Measurements from ENCODE around the gene PPIF. TPM values are rescaled to one million over a fixed set of nuclear protein-coding genes. Genes with fewer than 3 reads are reported as not detected.

PPIF gene
- total and polyA plus RNA-seq, 2 of the 13 experiments (the other 11 are each of a cell fraction or from before 2014, with no cell fraction given), result 147 to 157 TPM

GRCh38 chr10:79379512-79380124 lies 32.3 kb downstream of the PPIF start (continued):
- TF ChIP-seq ZNF142 (CRISPR knock-in tag; IDR thresholded peaks at IDR 0.05) (0 out of 2 replicates have a peak, but pooled peaks have one; percentile 48), POLR2G (IDR thresholded peaks at IDR 0.05; ENCODE audit: low read depth, low read length) (peak; percentile 30; the same call in 1 of the 2 replicates), ARNTL (CRISPR knock-in tag; IDR thresholded peaks at IDR 0.05) (0 out of 2 replicates have a peak, but pooled peaks have one; percentile 18), HOMEZ (CRISPR knock-in tag; IDR thresholded peaks at IDR 0.05; ENCODE audit: low read depth) (no peak), EP300 (IDR thresholded peaks at IDR 0.05; ENCODE audit: low read depth in 2 of 2, low read length in 2 of 2) (no peak), EP300 (CRISPR knock-in tag; IDR thresholded peaks at IDR 0.05; ENCODE audit: borderline replicate concordance) (no peak), ZNF451 (CRISPR knock-in tag; IDR thresholded peaks at IDR 0.05) (no peak)
- TF ChIP-seq, protein P1, sequence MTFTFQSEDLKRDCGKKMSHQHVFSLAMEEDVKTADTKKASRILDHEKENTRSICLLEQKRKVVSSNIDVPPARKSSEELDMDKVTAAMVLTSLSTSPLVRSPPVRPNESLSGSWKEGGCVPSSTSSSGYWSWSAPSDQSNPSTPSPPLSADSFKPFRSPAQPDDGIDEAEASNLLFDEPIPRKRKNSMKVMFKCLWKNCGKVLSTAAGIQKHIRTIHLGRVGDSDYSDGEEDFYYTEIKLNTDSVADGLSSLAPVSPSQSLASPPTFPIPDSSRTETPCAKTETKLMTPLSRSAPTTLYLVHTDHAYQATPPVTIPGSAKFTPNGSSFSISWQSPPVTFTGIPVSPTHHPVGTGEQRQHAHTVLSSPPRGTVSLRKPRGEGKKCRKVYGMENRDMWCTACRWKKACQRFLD (CRISPR knock-in tag; IDR thresholded peaks at IDR 0.05; ENCODE audit: borderline replicate concordance), result no peak; the same call in 1 of the 2 replicates
- TF ChIP-seq, protein P2, sequence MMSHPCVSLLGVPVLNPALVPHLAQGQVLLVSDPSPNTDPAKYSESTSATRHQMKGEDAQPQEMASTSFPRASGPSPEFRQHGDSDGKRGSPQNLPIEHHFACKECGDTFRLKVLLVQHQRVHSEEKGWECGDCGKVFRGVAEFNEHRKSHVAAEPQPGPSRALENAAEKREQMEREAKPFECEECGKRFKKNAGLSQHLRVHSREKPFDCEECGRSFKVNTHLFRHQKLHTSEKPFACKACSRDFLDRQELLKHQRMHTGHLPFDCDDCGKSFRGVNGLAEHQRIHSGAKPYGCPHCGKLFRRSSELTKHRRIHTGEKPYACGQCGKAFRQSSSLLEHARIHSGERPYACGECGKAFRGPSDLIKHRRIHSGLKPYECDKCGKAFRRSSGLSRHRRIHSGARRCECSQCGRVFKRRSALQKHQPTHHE (CRISPR knock-in tag; IDR thresholded peaks at IDR 0.05; ENCODE audit: borderline replicate concordance), result no peak
- TF ChIP-seq, protein P3, sequence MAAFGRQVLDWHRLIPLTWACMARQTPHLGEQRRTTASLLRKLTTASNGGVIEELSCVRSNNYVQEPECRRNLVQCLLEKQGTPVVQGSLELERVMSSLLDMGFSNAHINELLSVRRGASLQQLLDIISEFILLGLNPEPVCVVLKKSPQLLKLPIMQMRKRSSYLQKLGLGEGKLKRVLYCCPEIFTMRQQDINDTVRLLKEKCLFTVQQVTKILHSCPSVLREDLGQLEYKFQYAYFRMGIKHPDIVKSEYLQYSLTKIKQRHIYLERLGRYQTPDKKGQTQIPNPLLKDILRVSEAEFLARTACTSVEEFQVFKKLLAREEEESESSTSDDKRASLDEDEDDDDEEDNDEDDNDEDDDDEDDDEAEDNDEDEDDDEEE (CRISPR knock-in tag; IDR thresholded peaks at IDR 0.05), result no peak
- TF ChIP-seq, protein P4, sequence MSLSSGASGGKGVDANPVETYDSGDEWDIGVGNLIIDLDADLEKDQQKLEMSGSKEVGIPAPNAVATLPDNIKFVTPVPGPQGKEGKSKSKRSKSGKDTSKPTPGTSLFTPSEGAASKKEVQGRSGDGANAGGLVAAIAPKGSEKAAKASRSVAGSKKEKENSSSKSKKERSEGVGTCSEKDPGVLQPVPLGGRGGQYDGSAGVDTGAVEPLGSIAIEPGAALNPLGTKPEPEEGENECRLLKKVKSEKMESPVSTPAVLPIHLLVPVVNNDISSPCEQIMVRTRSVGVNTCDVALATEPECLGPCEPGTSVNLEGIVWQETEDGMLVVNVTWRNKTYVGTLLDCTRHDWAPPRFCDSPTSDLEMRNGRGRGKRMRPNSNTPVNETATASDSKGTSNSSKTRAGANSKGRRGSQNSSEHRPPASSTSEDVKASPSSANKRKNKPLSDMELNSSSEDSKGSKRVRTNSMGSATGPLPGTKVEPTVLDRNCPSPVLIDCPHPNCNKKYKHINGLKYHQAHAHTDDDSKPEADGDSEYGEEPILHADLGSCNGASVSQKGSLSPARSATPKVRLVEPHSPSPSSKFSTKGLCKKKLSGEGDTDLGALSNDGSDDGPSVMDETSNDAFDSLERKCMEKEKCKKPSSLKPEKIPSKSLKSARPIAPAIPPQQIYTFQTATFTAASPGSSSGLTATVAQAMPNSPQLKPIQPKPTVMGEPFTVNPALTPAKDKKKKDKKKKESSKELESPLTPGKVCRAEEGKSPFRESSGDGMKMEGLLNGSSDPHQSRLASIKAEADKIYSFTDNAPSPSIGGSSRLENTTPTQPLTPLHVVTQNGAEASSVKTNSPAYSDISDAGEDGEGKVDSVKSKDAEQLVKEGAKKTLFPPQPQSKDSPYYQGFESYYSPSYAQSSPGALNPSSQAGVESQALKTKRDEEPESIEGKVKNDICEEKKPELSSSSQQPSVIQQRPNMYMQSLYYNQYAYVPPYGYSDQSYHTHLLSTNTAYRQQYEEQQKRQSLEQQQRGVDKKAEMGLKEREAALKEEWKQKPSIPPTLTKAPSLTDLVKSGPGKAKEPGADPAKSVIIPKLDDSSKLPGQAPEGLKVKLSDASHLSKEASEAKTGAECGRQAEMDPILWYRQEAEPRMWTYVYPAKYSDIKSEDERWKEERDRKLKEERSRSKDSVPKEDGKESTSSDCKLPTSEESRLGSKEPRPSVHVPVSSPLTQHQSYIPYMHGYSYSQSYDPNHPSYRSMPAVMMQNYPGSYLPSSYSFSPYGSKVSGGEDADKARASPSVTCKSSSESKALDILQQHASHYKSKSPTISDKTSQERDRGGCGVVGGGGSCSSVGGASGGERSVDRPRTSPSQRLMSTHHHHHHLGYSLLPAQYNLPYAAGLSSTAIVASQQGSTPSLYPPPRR (CRISPR knock-in tag; IDR thresholded peaks at IDR 0.05; ENCODE audit: borderline replicate concordance), result no peak

Data from HepG2 (cell line).